SK-N-SH (cell line): ENCODE measurements around the gene KCNAB1. TPM values are rescaled to one million over a fixed set of nuclear protein-coding genes. Genes with fewer than 3 reads are reported as not detected.

Experiments
- CTCF ChIA-PET: fragments of 300-600, 350-600 bp; formaldehyde crosslinking; extraction: SDS; loops from one replicate; lab custom pipeline; 2021; lab: Yijun Ruan, JAX
- POLR2A ChIA-PET: fragments of 350-600 bp; sonication (Branson Sonifier 250); formaldehyde crosslinking; extraction: SDS; loops from one replicate; lab custom pipeline; 2020; ENCODE audit warnings: antibody characterized with exemption, inconsistent platforms; lab: Yijun Ruan, JAX
- DNase-seq: peaks from one replicate; pipeline ENCODE4 v3.0.0; 2012
- H2AFZ ChIP-seq: fragments of 200-600 bp; sonication (generic); 2 replicates; pipeline ENCODE4 v1.8.1; 2016; ENCODE audit warnings: antibody characterized with exemption, mild to moderate bottlenecking, low read depth
- H3F3A ChIP-seq: fragments of 200-600 bp; sonication (generic); replicated peaks from 2 replicates; pipeline ENCODE3; 2016; ENCODE audit warnings: antibody characterized with exemption, mild to moderate bottlenecking; ENCODE audit not compliant: insufficient read depth
- H3K27ac ChIP-seq, 2 experiments: fragments of 200-500 bp in 1 of 2; fragments of 200-600 bp in 1 of 2; sonication (Bioruptor generic) in 1 of 2; sonication (generic), shearing (Covaris generic) in 1 of 2; 2 replicates each; pipeline versions ENCODE4 v1.5.1 to v1.6.1; 2014 to 2016; ENCODE audit warnings: low read depth in 2 of 2, inconsistent platforms in 1 of 2, low read length in 1 of 2, mild to moderate bottlenecking in 1 of 2, mixed read lengths in 1 of 2
- H3K27me3 ChIP-seq: fragments of 200-600 bp; sonication (generic), shearing (Covaris generic); 2 replicates; pipeline ENCODE4 v1.6.1; 2016; ENCODE audit warnings: mixed run types; ENCODE audit not compliant: insufficient read depth
- H3K36me3 ChIP-seq, 2 experiments: fragments of 200-500 bp in 1 of 2; fragments of 200-600 bp in 1 of 2; sonication (Bioruptor generic) in 1 of 2; sonication (generic) in 1 of 2; replicated peaks in 1 of 2; 2 replicates each; pipeline versions ENCODE3 to v1.5.1; 2014 to 2016; ENCODE audit warnings: low read length in 1 of 2, mild to moderate bottlenecking in 1 of 2; ENCODE audit not compliant: insufficient read depth in 2 of 2, control insufficient read depth in 1 of 2
- H3K4me1 ChIP-seq, 2 experiments: fragments of 200-500 bp in 1 of 2; fragments of 200-600 bp in 1 of 2; sonication (Bioruptor generic) in 1 of 2; sonication (generic), shearing (Covaris generic) in 1 of 2; 2 replicates each; pipeline versions ENCODE4 v1.5.1 to v1.6.1; 2014 to 2016; ENCODE audit warnings: low read depth in 1 of 2, low read length in 1 of 2, mixed run types in 1 of 2; ENCODE audit not compliant: insufficient read depth in 2 of 2, control insufficient read depth in 1 of 2
- H3K4me2 ChIP-seq: fragments of 200-600 bp; sonication (generic), shearing (Covaris generic); 2 replicates; pipeline ENCODE4 v1.6.1; 2017; ENCODE audit warnings: mixed run types
- H3K4me3 ChIP-seq, 2 experiments: fragments of 200-500 bp in 1 of 2; fragments of 200-600 bp in 1 of 2; sonication (Bioruptor generic) in 1 of 2; sonication (generic), shearing (Covaris generic) in 1 of 2; 2 replicates each; pipeline versions ENCODE4 v1.5.1 to v1.8.1; 2014 to 2016; ENCODE audit warnings: low read depth in 2 of 2, inconsistent platforms in 1 of 2, low read length in 1 of 2, mild to moderate bottlenecking in 1 of 2, mixed read lengths in 1 of 2, moderate library complexity in 1 of 2
- H3K79me2 ChIP-seq: fragments of 200-600 bp; sonication (generic); 2 replicates; pipeline ENCODE4 v1.8.1; 2017; ENCODE audit warnings: mild to moderate bottlenecking; ENCODE audit not compliant: insufficient read depth
- H3K9ac ChIP-seq: fragments of 200-600 bp; sonication (generic); 2 replicates; pipeline ENCODE4 v1.6.1; 2017; ENCODE audit warnings: mixed run types
- H3K9me2 ChIP-seq: fragments of 200-600 bp; sonication (generic); 2 replicates; pipeline ENCODE4 v1.6.1; 2017; ENCODE audit warnings: mixed run types
- H3K9me3 ChIP-seq: fragments of 200-600 bp; sonication (generic); 2 replicates; pipeline ENCODE4 v1.6.1; 2017; ENCODE audit warnings: mixed run types, mild to moderate bottlenecking, moderate library complexity
- H4K20me1 ChIP-seq: fragments of 200-600 bp; sonication (generic); 2 replicates; pipeline ENCODE4 v1.6.1; 2017; ENCODE audit warnings: mild to moderate bottlenecking, mixed run types; ENCODE audit not compliant: insufficient read depth
- ELF1 ChIP-seq: IDR thresholded peaks from 2 replicates; pipeline ENCODE4 v1.4.0; 2012
- FOSL2 ChIP-seq: IDR thresholded peaks from 2 replicates; pipeline ENCODE4 v1.4.0; 2012; ENCODE audit warnings: low read depth, mild to moderate bottlenecking, moderate library complexity, borderline replicate concordance
- FOXJ3 ChIP-seq: sonication (generic); formaldehyde crosslinking; IDR thresholded peaks from 2 replicates; pipeline ENCODE4 v1.5.1; 2020; ENCODE audit warnings: mild to moderate bottlenecking, missing genetic modification reagents
- FOXM1 ChIP-seq: IDR thresholded peaks from 2 replicates; pipeline ENCODE4 v1.4.0; 2012; ENCODE audit warnings: low read depth, mild to moderate bottlenecking
- GABPA ChIP-seq: IDR thresholded peaks from 2 replicates; pipeline ENCODE4 v1.4.0; 2012; ENCODE audit warnings: low read depth, mild to moderate bottlenecking
- GATA2 ChIP-seq: sonication (generic); formaldehyde crosslinking; IDR thresholded peaks from 2 replicates; pipeline ENCODE4 v1.5.0; 2020; ENCODE audit warnings: mild to moderate bottlenecking, missing genetic modification reagents
- IRF3 ChIP-seq: fragments of 150-350 bp; IDR thresholded peaks from 2 replicates; pipeline ENCODE4 v1.6.1; 2016; ENCODE audit warnings: mild to moderate bottlenecking, low read depth, low read length
- JUND ChIP-seq: IDR thresholded peaks from 2 replicates; pipeline ENCODE4 v1.4.0; 2012
- MAX ChIP-seq: IDR thresholded peaks from 2 replicates; pipeline ENCODE4 v1.4.0; 2012; ENCODE audit warnings: low read depth
- NFIC ChIP-seq: IDR thresholded peaks from 2 replicates; pipeline ENCODE4 v1.4.0; 2012; ENCODE audit warnings: borderline replicate concordance
- NRF1 ChIP-seq: IDR thresholded peaks from 2 replicates; pipeline ENCODE4 v1.6.1; 2012; ENCODE audit warnings: low read depth, mild to moderate bottlenecking, low read length
- PBX3 ChIP-seq: IDR thresholded peaks from 2 replicates; pipeline ENCODE4; 2012
- RCOR1 ChIP-seq: fragments of 150-350 bp; IDR thresholded peaks from 2 replicates; pipeline ENCODE4 v1.6.1; 2017; ENCODE audit warnings: antibody characterized with exemption, low read length
- REST ChIP-seq: IDR thresholded peaks from 2 replicates; pipeline ENCODE4 v1.6.1; 2012; ENCODE audit warnings: mild to moderate bottlenecking, low read depth, low read length, moderate library complexity
- RFX5 ChIP-seq: IDR thresholded peaks from 2 replicates; pipeline ENCODE4 v1.6.1; 2012; ENCODE audit warnings: mild to moderate bottlenecking, improper control_type of control experiment, low read length
- RXRA ChIP-seq: IDR thresholded peaks from 2 replicates; pipeline ENCODE4 v1.4.0; 2012; ENCODE audit warnings: low read depth, mild to moderate bottlenecking, borderline replicate concordance
- TAF1 ChIP-seq: IDR thresholded peaks from 2 replicates; pipeline ENCODE4 v1.6.1; 2012; ENCODE audit warnings: low read depth, mild to moderate bottlenecking, low read length, moderate library complexity, borderline replicate concordance
- TCF12 ChIP-seq: IDR thresholded peaks from 2 replicates; pipeline ENCODE4 v1.4.0; 2012
- USF1 ChIP-seq: IDR thresholded peaks from 2 replicates; pipeline ENCODE4 v1.4.0; 2012; ENCODE audit warnings: low read depth, borderline replicate concordance
- YY1 ChIP-seq: IDR thresholded peaks from 2 replicates; pipeline ENCODE4 v1.4.0; 2012; ENCODE audit warnings: low read depth, mild to moderate bottlenecking
- WGBS: methylation state at CpG from one replicate; pipeline ENCODE4 v1.1.6; 2017; ENCODE audit warnings: low lambda C conversion rate; 5-methylcytosine and 5-hydroxymethylcytosine counted together
- polyA plus RNA-seq, 3 experiments: library from polyadenylated mRNA; depleted of rRNA; stranded (reverse); fragments of >200 nt; gene quantifications; 2 replicates each; pipeline ENCODE4 v1.2.3, GENCODE V29; 2012

KCNAB1 gene
- polyA plus RNA-seq, 1 of the 3 experiments (the other 2 are of a cell fraction) = 82.1 TPM

GRCh38 chr3:156211583-156211982, 91.2 kb downstream of the KCNAB1 start (continued):
- TF ChIP-seq FOXM1 = peak; percentile 76
- TF ChIP-seq MAX = peak; percentile 15; the same call in 1 of the 2 replicates
- TF ChIP-seq USF1 = no peak
- TF ChIP-seq YY1 = peak; percentile 21; the same call in 1 of the 2 replicates
- peak; percentile 97 for TF ChIP-seq TCF12
- TF ChIP-seq GATA2 (CRISPR knock-in tag) = no peak
- no peak for TF ChIP-seq RFX5

- H3K9me2 ChIP-seq = no peaks in the 10 kb centered on the region
- peaks cover 2 to 16% of the 10 kb centered on the region in 2 experiments; a peak in 2 of 4 replicates for H3K4me1 ChIP-seq
- no peaks in the 10 kb centered on the region for H4K20me1 ChIP-seq
- H3K27me3 ChIP-seq = no peaks in the 10 kb centered on the region
- 90% methylated on average over 6 of the region's 6 CpGs for WGBS
- CTCF ChIA-PET = no interaction called here
- no peak overlapping the region for H3K9ac ChIP-seq
- H2AFZ ChIP-seq = no peak overlapping the region
- H3K4me3 ChIP-seq = no peak overlapping the region
- H3K27ac ChIP-seq = no peak overlapping the region
- no peaks in the 10 kb centered on the region for H3K9me3 ChIP-seq
- POLR2A ChIA-PET = no interaction called here
- no peak for TF ChIP-seq FOSL2
- TF ChIP-seq FOXJ3 (CRISPR knock-in tag) = no peak
- TF ChIP-seq FOXM1 = no peak
- TF ChIP-seq RFX5 = no peak
- TF ChIP-seq, all 33 proteins: peak for 0
- H3K36me3 ChIP-seq = no peaks in the 10 kb centered on the region
- peaks cover 21% of the 10 kb centered on the region for H3F3A ChIP-seq
- no peak overlapping the region for H3K4me2 ChIP-seq
- no peaks in the 10 kb centered on the region for H3K79me2 ChIP-seq
- DNase-seq = no peak
Measured at GRCh38 chr3:156214676-156215075, 94.3 kb downstream of the KCNAB1 start.

GRCh38 chr3:156215751-156216150, 95.4 kb downstream of the KCNAB1 start:
- Histone ChIP-seq H3K79me2 (no peaks in the 10 kb centered on the region), H3K4me2 (no peak overlapping the region), H3K9ac (no peak overlapping the region), H3K9me3 (no peaks in the 10 kb centered on the region), H3K36me3 (no peaks in the 10 kb centered on the region), H4K20me1 (no peaks in the 10 kb centered on the region), H3K4me1 (peaks cover 2 to 12% of the 10 kb centered on the region in 2 experiments; a peak in 2 of 4 replicates), H3K9me2 (no peaks in the 10 kb centered on the region), H3F3A (peaks cover 21% of the 10 kb centered on the region), H2AFZ (no peak overlapping the region), H3K4me3 (no peak overlapping the region), H3K27ac (no peak overlapping the region), H3K27me3 (no peaks in the 10 kb centered on the region)
- no peak for DNase-seq
- ChIA-PET CTCF (interaction anchor here (0.7 to 0.9 kb wide), 2 partner anchors 115 to 265 kb away, joined by 3 read pairs; no protein-coding TSS in a partner anchor), POLR2A (no interaction called here)
- 82% methylated on average over 3 of the region's 3 CpGs for WGBS
- no peak for TF ChIP-seq PBX3
- no peak for TF ChIP-seq MAX
- no peak for TF ChIP-seq JUND
- TF ChIP-seq USF1 = no peak
- TF ChIP-seq YY1 = no peak
- TF ChIP-seq GABPA = no peak
- TF ChIP-seq IRF3 = no peak
- no peak for TF ChIP-seq NFIC
- no peak for TF ChIP-seq ELF1
- TF ChIP-seq TAF1 = no peak
- TF ChIP-seq REST = no peak
- no peak for TF ChIP-seq NRF1
- TF ChIP-seq RCOR1 = no peak
- no peak for TF ChIP-seq RXRA
